Endothelial cell of umbilical vein (primary cell): Measurements from ENCODE around the gene PKHD1. TPM values are rescaled to one million over a fixed set of nuclear protein-coding genes. Genes with fewer than 3 reads are reported as not detected.

ENCODE experiments used
- BruUV-seq: library from RNA; stranded (reverse); fragments of 400-500 nt; replicated peaks from 2 replicates; lab custom pipeline; 2021; lab: Mats Ljungman, UMichigan
- CTCF ChIA-PET: fragments of 300-600, 350-600 bp; sonication (Branson Sonifier 250); formaldehyde crosslinking; loops from one replicate; lab custom pipeline; 2021; ENCODE audit warnings: antibody characterized with exemption, inconsistent platforms; lab: Charles Lee
- POLR2A ChIA-PET: fragments of 300-600, 350-600 bp; sonication (Branson Sonifier 250); formaldehyde crosslinking; loops from one replicate; lab custom pipeline; 2021; ENCODE audit warnings: antibody characterized with exemption, inconsistent platforms; lab: Charles Lee
- DNase-seq: peaks from one replicate; pipeline ENCODE4 v3.0.0-alpha.2; 2011; ENCODE audit warnings: low read depth, low spot score
- FAIRE-seq: peaks from 2 replicates; lab custom pipeline; 2011; peaks lifted over from hg19 to GRCh38; lab: Jason Lieb, UNC
- H2AFZ ChIP-seq: 2 replicates; pipeline ENCODE4 v1.6.0; 2012; ENCODE audit warnings: low read depth, low read length, control low read depth, inconsistent platforms
- H3K27ac ChIP-seq: 2 replicates; pipeline ENCODE4 v1.5.1; 2011; ENCODE audit warnings: low read depth, mild to moderate bottlenecking, control low read depth, low read length, moderate library complexity; ENCODE audit not compliant: insufficient read depth
- H3K27me3 ChIP-seq, 2 experiments: 2 replicates each; pipeline versions ENCODE4 v1.6.0 to v1.6.1; 2011; ENCODE audit warnings: low read length in 2 of 2, mixed read lengths in 1 of 2; ENCODE audit not compliant: control insufficient read depth in 2 of 2, insufficient read depth in 2 of 2
- H3K36me3 ChIP-seq, 2 experiments: 2 replicates in 1 of 2; 3 replicates in 1 of 2; pipeline ENCODE4 v1.5.1; 2011; ENCODE audit warnings: low read length in 2 of 2, mild to moderate bottlenecking in 1 of 2, moderate library complexity in 1 of 2; ENCODE audit not compliant: control insufficient read depth in 2 of 2, insufficient read depth in 2 of 2; ENCODE audit errors: extremely low read depth in 1 of 2
- H3K4me1 ChIP-seq: 3 replicates; pipeline ENCODE4 v1.5.1; 2011; ENCODE audit warnings: mild to moderate bottlenecking, low read length; ENCODE audit not compliant: control insufficient read depth, insufficient read depth; ENCODE audit errors: extremely low read depth
- H3K4me2 ChIP-seq: 2 replicates; pipeline ENCODE4 v1.6.1; 2011; ENCODE audit warnings: low read length, control low read depth, mixed read lengths; ENCODE audit not compliant: insufficient read depth
- H3K4me3 ChIP-seq, 3 experiments: fragments of 200-600 bp in 1 of 3; sonication (generic), shearing (Covaris generic) in 1 of 3; replicated peaks in 1 of 3; 2 replicates each; pipeline ENCODE4 v1.5.1; 2011 to 2016; ENCODE audit warnings: control low read depth in 3 of 3, low read length in 3 of 3, mild to moderate bottlenecking in 2 of 3, inconsistent platforms in 1 of 3, low read depth in 1 of 3, moderate library complexity in 1 of 3; ENCODE audit not compliant: insufficient read depth in 1 of 3
- H3K79me2 ChIP-seq: 2 replicates; pipeline ENCODE4 v1.6.0; 2012; ENCODE audit warnings: low read length, inconsistent platforms; ENCODE audit not compliant: control insufficient read depth, insufficient read depth
- H3K9ac ChIP-seq: replicated peaks from 2 replicates; pipeline ENCODE3; 2011; ENCODE audit warnings: low read length, control low read depth; ENCODE audit not compliant: insufficient read depth; ENCODE audit errors: extremely low read depth
- H3K9me1 ChIP-seq: replicated peaks from 3 replicates; pipeline ENCODE4 v1.6.0; 2011; ENCODE audit warnings: mild to moderate bottlenecking, low read length; ENCODE audit not compliant: control insufficient read depth, insufficient read depth; ENCODE audit errors: extremely low read depth
- H3K9me3 ChIP-seq: replicated peaks from 2 replicates; pipeline ENCODE4 v1.5.1; 2012; ENCODE audit warnings: low read length, inconsistent platforms; ENCODE audit not compliant: control insufficient read depth, insufficient read depth
- H4K20me1 ChIP-seq: replicated peaks from 2 replicates; pipeline ENCODE3; 2011; ENCODE audit warnings: mild to moderate bottlenecking, low read length; ENCODE audit not compliant: control insufficient read depth, insufficient read depth; ENCODE audit errors: extremely low read depth
- EZH2 ChIP-seq: IDR thresholded peaks from 2 replicates; pipeline ENCODE4 v1.6.1; 2012; ENCODE audit warnings: borderline replicate concordance, low read depth, mild to moderate bottlenecking, moderate library complexity, low read length, inconsistent platforms; ENCODE audit not compliant: severe bottlenecking
- FOS ChIP-seq: IDR thresholded peaks from 2 replicates; pipeline ENCODE4 v1.6.1; 2011; ENCODE audit warnings: mild to moderate bottlenecking, low read length, moderate library complexity, borderline replicate concordance; ENCODE audit not compliant: insufficient read depth
- GATA2 ChIP-seq: IDR thresholded peaks from 2 replicates; pipeline ENCODE4 v1.7.0; 2011; ENCODE audit warnings: low read depth, mild to moderate bottlenecking, moderate library complexity, mixed read lengths, low read length; ENCODE audit not compliant: insufficient read length, insufficient read depth
- JUN ChIP-seq: IDR thresholded peaks from 2 replicates; pipeline ENCODE4 v1.6.1; 2011; ENCODE audit warnings: borderline replicate concordance, low read depth; ENCODE audit not compliant: insufficient read length, insufficient read depth
- MYC ChIP-seq: IDR thresholded peaks from one replicate; pipeline ENCODE4 v1.6.1; 2011; ENCODE audit warnings: mild to moderate bottlenecking, low read depth, low read length
- POLR2A ChIP-seq: IDR thresholded peaks from 2 replicates; pipeline ENCODE4 v1.6.1; 2012; ENCODE audit warnings: low read depth, mild to moderate bottlenecking, control low read depth, low read length
- POLR2AphosphoS5 ChIP-seq: IDR thresholded peaks from 2 replicates; pipeline ENCODE4 v1.6.1; 2012; ENCODE audit warnings: low read depth, mild to moderate bottlenecking, control low read depth, low read length, moderate library complexity; ENCODE audit not compliant: insufficient read depth
- dilution Hi-C: fragments of 300-500 bp; cut with MboI; formaldehyde crosslinking; loops from one replicate; pipeline ENCODE4 v1.15.0; 2019; ENCODE audit warnings: low sequenced_read_pairs; ENCODE audit not compliant: extremely low pct_ligation_motif_present
- intact Hi-C: fragments of 100-400 bp; cut with micrococcal nuclease; formaldehyde crosslinking; loops from one replicate; pipeline ENCODE4 v1.10.0; 2022
- polyA plus RNA-seq, 4 experiments: library from polyadenylated mRNA; depleted of rRNA in 3 of 4; stranded (reverse) in 3 of 4; unstranded in 1 of 4; fragments of >200 nt; gene quantifications; 2 replicates each; pipeline versions ENCODE4 v1.2.1 to v1.2.3, GENCODE V29; 2011 to 2012; ENCODE audit warnings: missing spikeins in 1 of 4
- total RNA-seq: library from RNA; stranded (reverse); gene quantifications from 2 replicates; pipeline ENCODE4 v1.2.3, GENCODE V29; 2021
- TF ChIP-seq, protein P1 (sequence below), 2 donors: IDR thresholded peaks; 1 replicate in 1 of 2; 2 replicates in 1 of 2; pipeline ENCODE4 v1.5.1; 2011; ENCODE audit warnings: low read length in 2 of 2, mild to moderate bottlenecking in 2 of 2, moderate library complexity in 2 of 2, control low read depth in 1 of 2, inconsistent platforms in 1 of 2, low read depth in 1 of 2; ENCODE audit not compliant: insufficient read depth in 1 of 2; ENCODE audit errors: extremely low read depth in 1 of 2
- TF ChIP-seq, protein P2 (sequence below): IDR thresholded peaks from 2 replicates; pipeline ENCODE4 v1.6.1; 2011; ENCODE audit not compliant: insufficient read depth, insufficient read length

Gene PKHD1
- total and polyA plus RNA-seq, 2 donors (not counting 3 experiments of a cell fraction or from before 2014, with no cell fraction given): not detected

DNA sequence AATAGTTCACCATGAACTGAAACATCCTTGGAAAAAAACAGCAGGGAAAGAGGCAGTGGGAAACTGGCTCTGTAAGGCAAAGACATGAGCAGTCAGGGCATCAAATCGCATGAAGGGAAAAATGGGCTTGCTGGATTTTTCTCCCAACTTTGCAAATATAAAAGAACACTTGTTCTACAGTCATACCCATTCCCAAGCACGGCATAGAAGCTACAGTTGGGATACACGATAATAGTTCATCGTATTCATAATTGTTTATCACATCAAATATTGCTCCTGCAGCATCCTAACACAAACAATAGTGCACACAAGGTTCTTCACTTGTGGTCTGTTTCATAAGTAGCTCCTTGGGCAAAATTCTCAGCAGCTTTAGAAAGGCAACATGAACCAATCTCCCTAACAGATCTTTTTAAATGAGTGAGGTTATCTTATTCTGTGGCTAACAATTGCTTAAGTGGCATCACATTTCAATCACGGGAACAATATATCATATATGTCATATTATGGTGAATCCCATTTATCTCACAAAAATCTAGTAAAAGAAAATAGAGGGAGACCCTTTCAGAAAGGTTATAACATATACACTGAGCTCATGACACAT, 243.9 kb downstream of the PKHD1 start:
- BruUV-seq: no TSS peak
- FAIRE-seq: no peak
- dilution Hi-C loops: no loop called here

GRCh38 chr6:51842804-51843378, 244.5 kb downstream of the PKHD1 start:
- no peaks in the 10 kb centered on the region for H4K20me1 ChIP-seq
- H3K9ac ChIP-seq: no peak overlapping the region
- no peaks in the 10 kb centered on the region for H3K79me2 ChIP-seq
- no peaks in the 10 kb centered on the region for H3K4me1 ChIP-seq
- H3K36me3 ChIP-seq: no peaks in the 10 kb centered on the region
- H3K9me1 ChIP-seq: no peaks in the 10 kb centered on the region
- BruUV-seq: no TSS peak
- no peaks in the 10 kb centered on the region for H3K27me3 ChIP-seq
- TF ChIP-seq FOS: no peak
- TF ChIP-seq POLR2AphosphoS5: no peak
- no peak for TF ChIP-seq EZH2
- TF ChIP-seq, protein P1, sequence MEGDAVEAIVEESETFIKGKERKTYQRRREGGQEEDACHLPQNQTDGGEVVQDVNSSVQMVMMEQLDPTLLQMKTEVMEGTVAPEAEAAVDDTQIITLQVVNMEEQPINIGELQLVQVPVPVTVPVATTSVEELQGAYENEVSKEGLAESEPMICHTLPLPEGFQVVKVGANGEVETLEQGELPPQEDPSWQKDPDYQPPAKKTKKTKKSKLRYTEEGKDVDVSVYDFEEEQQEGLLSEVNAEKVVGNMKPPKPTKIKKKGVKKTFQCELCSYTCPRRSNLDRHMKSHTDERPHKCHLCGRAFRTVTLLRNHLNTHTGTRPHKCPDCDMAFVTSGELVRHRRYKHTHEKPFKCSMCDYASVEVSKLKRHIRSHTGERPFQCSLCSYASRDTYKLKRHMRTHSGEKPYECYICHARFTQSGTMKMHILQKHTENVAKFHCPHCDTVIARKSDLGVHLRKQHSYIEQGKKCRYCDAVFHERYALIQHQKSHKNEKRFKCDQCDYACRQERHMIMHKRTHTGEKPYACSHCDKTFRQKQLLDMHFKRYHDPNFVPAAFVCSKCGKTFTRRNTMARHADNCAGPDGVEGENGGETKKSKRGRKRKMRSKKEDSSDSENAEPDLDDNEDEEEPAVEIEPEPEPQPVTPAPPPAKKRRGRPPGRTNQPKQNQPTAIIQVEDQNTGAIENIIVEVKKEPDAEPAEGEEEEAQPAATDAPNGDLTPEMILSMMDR (IDR thresholded peaks at IDR 0.05; ENCODE audit: extremely low read depth in 1 of 2, insufficient read depth in 1 of 2, low read depth in 1 of 2, low read length in 2 of 2): no peak
- TF ChIP-seq, protein P2, sequence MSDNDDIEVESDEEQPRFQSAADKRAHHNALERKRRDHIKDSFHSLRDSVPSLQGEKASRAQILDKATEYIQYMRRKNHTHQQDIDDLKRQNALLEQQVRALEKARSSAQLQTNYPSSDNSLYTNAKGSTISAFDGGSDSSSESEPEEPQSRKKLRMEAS: no peak
- TF ChIP-seq JUN: no peak
- TF ChIP-seq POLR2A: no peak
- no peak for TF ChIP-seq MYC
- no peak for TF ChIP-seq GATA2
- ChIA-PET POLR2A (no interaction called here), CTCF (no interaction called here)
- H3K9me3 ChIP-seq: peaks cover 2% of the 10 kb centered on the region
- no peak overlapping the region for H3K4me2 ChIP-seq
- intact Hi-C loops (no loop called here), dilution Hi-C loops (no loop called here)
- FAIRE-seq (no peak), DNase-seq (no peak)
- H3K4me3 ChIP-seq: no peak overlapping the region
- no peak overlapping the region for H2AFZ ChIP-seq
- H3K27ac ChIP-seq: no peak overlapping the region

More for the DNA sequence above, 243.9 kb downstream of the PKHD1 start:
- Histone ChIP-seq H3K36me3 (no peaks in the 10 kb centered on the region), H3K79me2 (no peaks in the 10 kb centered on the region), H3K9me3 (peaks cover 2% of the 10 kb centered on the region), H3K4me1 (no peaks in the 10 kb centered on the region), H3K9ac (no peak overlapping the region), H2AFZ (no peak overlapping the region), H3K4me3 (no peak overlapping the region), H3K27ac (no peak overlapping the region), H4K20me1 (no peaks in the 10 kb centered on the region), H3K4me2 (no peak overlapping the region), H3K9me1 (no peaks in the 10 kb centered on the region), H3K27me3 (no peaks in the 10 kb centered on the region)
- DNase-seq: no peak
- TF ChIP-seq POLR2AphosphoS5: no peak
- POLR2A ChIA-PET: no interaction called here
- CTCF ChIA-PET: no interaction called here
- intact Hi-C loops: no loop called here
